Neural cell (in vitro differentiated cells): Measurements from ENCODE around the gene COCH. TPM values are rescaled to one million over a fixed set of nuclear protein-coding genes. Genes with fewer than 3 reads are reported as not detected.

Experiments used
- H2AFZ ChIP-seq: fragments of 200-600, 300-800 bp; sonication (generic), shearing (Covaris generic); 2 replicates; pipeline ENCODE4 v1.6.0; 2014; ENCODE audit warnings: low read depth, mild to moderate bottlenecking, antibody characterized with exemption, low read length, moderate library complexity
- H3F3A ChIP-seq: fragments of 200-600 bp; shearing (Covaris generic); 2 replicates; pipeline ENCODE4 v1.6.1; 2016; ENCODE audit warnings: mild to moderate bottlenecking, moderate library complexity, mixed read lengths, antibody characterized with exemption, low read length; ENCODE audit not compliant: insufficient read depth, poor library complexity, severe bottlenecking
- H3K27ac ChIP-seq: fragments of 200-600, 300-800 bp; sonication (generic), shearing (Covaris generic); 2 replicates; pipeline ENCODE4 v1.5.1; 2014; ENCODE audit warnings: mild to moderate bottlenecking, low read length, moderate library complexity
- H3K27me3 ChIP-seq: fragments of 300-800, 200-600 bp; sonication (generic), shearing (Covaris generic); 2 replicates; pipeline ENCODE4 v1.6.0; 2014; ENCODE audit warnings: mild to moderate bottlenecking, low read depth, low read length, moderate library complexity; ENCODE audit not compliant: insufficient read depth
- H3K36me3 ChIP-seq: fragments of 300-800, 200-600 bp; sonication (generic), shearing (Covaris generic); 2 replicates; pipeline ENCODE4 v1.5.1; 2014; ENCODE audit warnings: mild to moderate bottlenecking, antibody characterized with exemption, low read length, moderate library complexity; ENCODE audit not compliant: insufficient read depth
- H3K4me2 ChIP-seq: fragments of 300-800, 200-600 bp; sonication (generic), shearing (Covaris generic); 2 replicates; pipeline ENCODE4 v1.6.0; 2014; ENCODE audit warnings: mild to moderate bottlenecking, low read length
- H3K4me3 ChIP-seq: fragments of 300-800, 200-600 bp; sonication (generic), shearing (Covaris generic); 2 replicates; pipeline ENCODE4 v1.5.1; 2014; ENCODE audit warnings: mild to moderate bottlenecking, low read length, moderate library complexity
- H3K79me2 ChIP-seq: fragments of 200-600 bp; shearing (Covaris generic); replicated peaks from 2 replicates; pipeline ENCODE4 v1.6.0; 2014; ENCODE audit warnings: mild to moderate bottlenecking, low read length, moderate library complexity; ENCODE audit not compliant: insufficient read depth
- H3K9ac ChIP-seq: fragments of 300-800, 200-600 bp; sonication (generic), shearing (Covaris generic); 2 replicates; pipeline ENCODE4 v1.6.1; 2016; ENCODE audit warnings: mild to moderate bottlenecking, low read length, mixed read lengths
- H3K9me2 ChIP-seq: fragments of 200-600 bp; shearing (Covaris generic); 2 replicates; pipeline ENCODE4 v1.6.1; 2016; ENCODE audit warnings: mild to moderate bottlenecking, low read length, mixed read lengths; ENCODE audit not compliant: insufficient read depth
- H3K9me3 ChIP-seq: fragments of 200-600, 300-800 bp; sonication (generic), shearing (Covaris generic); 2 replicates; pipeline ENCODE4 v1.6.1; 2016; ENCODE audit warnings: mild to moderate bottlenecking, mixed run types, low read length, moderate library complexity, mixed read lengths
- H4K20me1 ChIP-seq: fragments of 200-600 bp; shearing (Covaris generic); 2 replicates; pipeline ENCODE4 v1.6.1; 2016; ENCODE audit warnings: mild to moderate bottlenecking, mixed run types; ENCODE audit not compliant: insufficient read depth
- EP300 ChIP-seq: fragments of 450-650 bp; conservative IDR thresholded peaks from 2 replicates; pipeline ENCODE4 v1.6.1; 2014; ENCODE audit warnings: antibody characterized with exemption, mild to moderate bottlenecking, moderate library complexity; ENCODE audit not compliant: poor library complexity, severe bottlenecking
- EZH2 ChIP-seq: fragments of 200-600, 300-800 bp; shearing (Covaris generic), sonication (generic); IDR thresholded peaks from 2 replicates; pipeline ENCODE4 v1.6.1; 2014; ENCODE audit warnings: antibody characterized with exemption, low read length, borderline replicate concordance, mild to moderate bottlenecking; ENCODE audit not compliant: insufficient read depth, poor library complexity, severe bottlenecking
- MXI1 ChIP-seq: fragments of 450-650 bp; conservative IDR thresholded peaks from 2 replicates; pipeline ENCODE4 v1.6.1; 2014; ENCODE audit warnings: antibody characterized with exemption, mild to moderate bottlenecking; ENCODE audit not compliant: poor library complexity, severe bottlenecking
- POLR2AphosphoS5 ChIP-seq: IDR thresholded peaks from 2 replicates; pipeline ENCODE4 v1.6.1; 2012
- RAD21 ChIP-seq: fragments of 450-650 bp; conservative IDR thresholded peaks from 2 replicates; pipeline ENCODE4 v1.6.1; 2014; ENCODE audit warnings: antibody characterized with exemption, mild to moderate bottlenecking, moderate library complexity
- SMC3 ChIP-seq: fragments of 450-650 bp; conservative IDR thresholded peaks from 2 replicates; pipeline ENCODE4 v1.6.1; 2014; ENCODE audit warnings: antibody characterized with exemption, mild to moderate bottlenecking, moderate library complexity; ENCODE audit not compliant: poor library complexity
- TAF1 ChIP-seq: IDR thresholded peaks from 2 replicates; pipeline ENCODE4 v1.6.1; 2012; ENCODE audit warnings: low read depth
- polyA plus RNA-seq: library from polyadenylated mRNA; depleted of rRNA; stranded (reverse); fragments of >200 nt; gene quantifications from 2 replicates; pipeline ENCODE4 v1.2.3, GENCODE V29; 2014
- TF ChIP-seq, protein P1 (sequence below): fragments of 450-650 bp; IDR thresholded peaks from 2 replicates; pipeline ENCODE4 v1.5.1; 2014; ENCODE audit warnings: antibody characterized with exemption, mild to moderate bottlenecking, moderate library complexity; ENCODE audit not compliant: poor library complexity, severe bottlenecking
- TF ChIP-seq, protein P2 (sequence below): IDR thresholded peaks from 2 replicates; pipeline ENCODE4 v1.6.1; 2012; ENCODE audit warnings: borderline replicate concordance

Gene COCH
- polyA plus RNA-seq, 1 donor from 2014 or later: 45.0 TPM

DNA sequence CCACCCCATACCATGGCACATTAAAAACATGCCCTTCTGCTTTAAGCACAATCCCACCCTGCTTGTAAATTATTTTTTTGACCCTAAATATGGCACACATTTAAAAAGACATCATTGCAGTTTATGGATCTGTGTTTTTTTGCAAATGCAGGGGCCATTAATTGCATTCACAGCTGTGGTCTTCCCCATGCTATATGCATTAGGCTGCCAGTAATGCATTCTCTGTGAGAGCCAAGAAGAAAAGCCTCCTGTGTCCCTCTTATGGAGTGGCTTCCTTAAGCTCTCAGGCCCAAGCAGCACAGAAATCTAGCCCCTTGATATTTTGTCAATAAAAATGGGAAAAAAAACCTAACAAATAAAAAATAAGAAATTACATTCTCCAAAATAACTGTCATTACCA lies 20.4 kb upstream of the COCH start:
- no peak overlapping the region for H3K4me3 ChIP-seq
- no peak for TF ChIP-seq EZH2
- TF ChIP-seq, protein P1, sequence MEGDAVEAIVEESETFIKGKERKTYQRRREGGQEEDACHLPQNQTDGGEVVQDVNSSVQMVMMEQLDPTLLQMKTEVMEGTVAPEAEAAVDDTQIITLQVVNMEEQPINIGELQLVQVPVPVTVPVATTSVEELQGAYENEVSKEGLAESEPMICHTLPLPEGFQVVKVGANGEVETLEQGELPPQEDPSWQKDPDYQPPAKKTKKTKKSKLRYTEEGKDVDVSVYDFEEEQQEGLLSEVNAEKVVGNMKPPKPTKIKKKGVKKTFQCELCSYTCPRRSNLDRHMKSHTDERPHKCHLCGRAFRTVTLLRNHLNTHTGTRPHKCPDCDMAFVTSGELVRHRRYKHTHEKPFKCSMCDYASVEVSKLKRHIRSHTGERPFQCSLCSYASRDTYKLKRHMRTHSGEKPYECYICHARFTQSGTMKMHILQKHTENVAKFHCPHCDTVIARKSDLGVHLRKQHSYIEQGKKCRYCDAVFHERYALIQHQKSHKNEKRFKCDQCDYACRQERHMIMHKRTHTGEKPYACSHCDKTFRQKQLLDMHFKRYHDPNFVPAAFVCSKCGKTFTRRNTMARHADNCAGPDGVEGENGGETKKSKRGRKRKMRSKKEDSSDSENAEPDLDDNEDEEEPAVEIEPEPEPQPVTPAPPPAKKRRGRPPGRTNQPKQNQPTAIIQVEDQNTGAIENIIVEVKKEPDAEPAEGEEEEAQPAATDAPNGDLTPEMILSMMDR: no peak
- TF ChIP-seq SMC3: no peak
- TF ChIP-seq TAF1: no peak
- no peak for TF ChIP-seq RAD21
- TF ChIP-seq, protein P2, sequence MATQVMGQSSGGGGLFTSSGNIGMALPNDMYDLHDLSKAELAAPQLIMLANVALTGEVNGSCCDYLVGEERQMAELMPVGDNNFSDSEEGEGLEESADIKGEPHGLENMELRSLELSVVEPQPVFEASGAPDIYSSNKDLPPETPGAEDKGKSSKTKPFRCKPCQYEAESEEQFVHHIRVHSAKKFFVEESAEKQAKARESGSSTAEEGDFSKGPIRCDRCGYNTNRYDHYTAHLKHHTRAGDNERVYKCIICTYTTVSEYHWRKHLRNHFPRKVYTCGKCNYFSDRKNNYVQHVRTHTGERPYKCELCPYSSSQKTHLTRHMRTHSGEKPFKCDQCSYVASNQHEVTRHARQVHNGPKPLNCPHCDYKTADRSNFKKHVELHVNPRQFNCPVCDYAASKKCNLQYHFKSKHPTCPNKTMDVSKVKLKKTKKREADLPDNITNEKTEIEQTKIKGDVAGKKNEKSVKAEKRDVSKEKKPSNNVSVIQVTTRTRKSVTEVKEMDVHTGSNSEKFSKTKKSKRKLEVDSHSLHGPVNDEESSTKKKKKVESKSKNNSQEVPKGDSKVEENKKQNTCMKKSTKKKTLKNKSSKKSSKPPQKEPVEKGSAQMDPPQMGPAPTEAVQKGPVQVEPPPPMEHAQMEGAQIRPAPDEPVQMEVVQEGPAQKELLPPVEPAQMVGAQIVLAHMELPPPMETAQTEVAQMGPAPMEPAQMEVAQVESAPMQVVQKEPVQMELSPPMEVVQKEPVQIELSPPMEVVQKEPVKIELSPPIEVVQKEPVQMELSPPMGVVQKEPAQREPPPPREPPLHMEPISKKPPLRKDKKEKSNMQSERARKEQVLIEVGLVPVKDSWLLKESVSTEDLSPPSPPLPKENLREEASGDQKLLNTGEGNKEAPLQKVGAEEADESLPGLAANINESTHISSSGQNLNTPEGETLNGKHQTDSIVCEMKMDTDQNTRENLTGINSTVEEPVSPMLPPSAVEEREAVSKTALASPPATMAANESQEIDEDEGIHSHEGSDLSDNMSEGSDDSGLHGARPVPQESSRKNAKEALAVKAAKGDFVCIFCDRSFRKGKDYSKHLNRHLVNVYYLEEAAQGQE: no peak
- TF ChIP-seq POLR2AphosphoS5: no peak
- no peak for TF ChIP-seq MXI1

DNA sequence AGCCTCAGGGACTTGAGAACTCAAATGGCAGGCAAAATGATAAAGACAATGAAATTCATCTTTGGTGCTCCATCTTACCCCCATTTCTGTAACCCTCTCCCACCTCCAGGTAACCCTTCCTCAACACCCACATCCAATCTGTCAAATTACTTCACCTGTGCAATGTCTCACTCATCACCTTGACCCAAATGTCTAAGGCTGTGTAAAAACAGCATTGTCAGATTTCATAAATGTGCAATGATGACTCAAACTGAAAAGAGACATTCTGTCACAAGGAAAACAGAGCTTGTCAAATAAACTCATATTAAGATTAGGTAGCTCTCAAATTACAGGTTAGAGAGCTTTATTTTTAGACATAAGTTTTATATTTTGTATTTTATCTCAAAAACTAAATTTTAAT lies 19.9 kb upstream of the COCH start:
- no peak overlapping the region for H3K4me2 ChIP-seq
- no peaks in the 10 kb centered on the region for H3F3A ChIP-seq
- no peak overlapping the region for H3K9ac ChIP-seq
- H3K27me3 ChIP-seq: no peaks in the 10 kb centered on the region
- no peaks in the 10 kb centered on the region for H3K9me3 ChIP-seq
- H2AFZ ChIP-seq: no peak overlapping the region
- TF ChIP-seq EZH2 (no peak), MXI1 (no peak), SMC3 (no peak), POLR2AphosphoS5 (no peak), EP300 (no peak)
- TF ChIP-seq, protein P1: no peak
- H4K20me1 ChIP-seq: no peaks in the 10 kb centered on the region
- H3K79me2 ChIP-seq: no peaks in the 10 kb centered on the region
- no peak overlapping the region for H3K27ac ChIP-seq
- H3K4me3 ChIP-seq: no peak overlapping the region
- no peaks in the 10 kb centered on the region for H3K36me3 ChIP-seq
- H3K9me2 ChIP-seq: no peaks in the 10 kb centered on the region

More for the DNA sequence above, 20.4 kb upstream of the COCH start:
- H3K9me3 ChIP-seq: no peaks in the 10 kb centered on the region
- no peaks in the 10 kb centered on the region for H3K9me2 ChIP-seq
- H3K79me2 ChIP-seq: no peaks in the 10 kb centered on the region
- H3K9ac ChIP-seq: no peak overlapping the region
- no peak overlapping the region for H3K27ac ChIP-seq
- H3F3A ChIP-seq: no peaks in the 10 kb centered on the region
- no peak overlapping the region for H2AFZ ChIP-seq
- no peaks in the 10 kb centered on the region for H3K36me3 ChIP-seq
- H3K4me2 ChIP-seq: no peak overlapping the region
- no peaks in the 10 kb centered on the region for H3K27me3 ChIP-seq
- no peaks in the 10 kb centered on the region for H4K20me1 ChIP-seq
